GM13976 (cell line): ENCODE results near the gene RFTN1.

ENCODE experiments used
- DNase-seq: peaks from one replicate; pipeline ENCODE4 v3.0.0; 2012; ENCODE audit warnings: low spot score
- CTCF ChIP-seq: IDR thresholded peaks from 2 replicates; pipeline ENCODE4 v1.5.1; 2012; ENCODE audit warnings: borderline replicate concordance, mild to moderate bottlenecking; ENCODE audit not compliant: insufficient read depth; ENCODE audit errors: extremely low read depth, missing control alignments, control extremely low read depth
- in situ Hi-C: fragments of 300-500 bp; cut with MboI; formaldehyde crosslinking; loops from one replicate; pipeline ENCODE4 v1.12.0; 2022; ENCODE audit warnings: low sequenced_read_pairs, mixed read lengths, inconsistent platforms; ENCODE audit not compliant: unreplicated experiment

RFTN1 gene

GRCh38 chr3:16301507-16301906, 212.0 kb downstream of the RFTN1 start:
- DNase-seq = no peak
- no peak for TF ChIP-seq CTCF
- in situ Hi-C loops = no loop called here

GRCh38 chr3:16300881-16301359, 212.6 kb downstream of the RFTN1 start:
- DNase-seq = no peak
- TF ChIP-seq CTCF = no peak
- in situ Hi-C loops = no loop called here

- TF ChIP-seq CTCF = no peak
- DNase-seq = no peak
- in situ Hi-C loops = no loop called here
Measured at GRCh38 chr3:16300307-16300706, 213.2 kb downstream of the RFTN1 start.

- no peak for TF ChIP-seq CTCF
- DNase-seq = no peak
- in situ Hi-C loops = loop anchor here (25.0 kb wide), 1 partner anchor 913 kb away; no protein-coding TSS in a partner anchor
Measured at GRCh38 chr3:16299746-16300145, 213.8 kb downstream of the RFTN1 start.

- TF ChIP-seq CTCF = no peak
- DNase-seq = no peak
- in situ Hi-C loops = loop anchor here (25.0 kb wide), 1 partner anchor 913 kb away; no protein-coding TSS in a partner anchor
Measured at GRCh38 chr3:16298891-16299290, 214.6 kb downstream of the RFTN1 start.

GRCh38 chr3:16297997-16298885, 215.3 kb downstream of the RFTN1 start:
- in situ Hi-C loops = loop anchor here (25.0 kb wide), 1 partner anchor 914 kb away; no protein-coding TSS in a partner anchor
- no peak for DNase-seq
- TF ChIP-seq CTCF = no peak
